ENCODE results near the gene SHTN1.

- TF ChIP-seq POLR2A (IDR thresholded peaks at IDR 0.05) (no peak), POLR2AphosphoS5 (IDR thresholded peaks at IDR 0.05) (no peak), EP300 (IDR thresholded peaks at IDR 0.05; ENCODE audit: low read depth) (no peak)
- TF ChIP-seq, protein P1, sequence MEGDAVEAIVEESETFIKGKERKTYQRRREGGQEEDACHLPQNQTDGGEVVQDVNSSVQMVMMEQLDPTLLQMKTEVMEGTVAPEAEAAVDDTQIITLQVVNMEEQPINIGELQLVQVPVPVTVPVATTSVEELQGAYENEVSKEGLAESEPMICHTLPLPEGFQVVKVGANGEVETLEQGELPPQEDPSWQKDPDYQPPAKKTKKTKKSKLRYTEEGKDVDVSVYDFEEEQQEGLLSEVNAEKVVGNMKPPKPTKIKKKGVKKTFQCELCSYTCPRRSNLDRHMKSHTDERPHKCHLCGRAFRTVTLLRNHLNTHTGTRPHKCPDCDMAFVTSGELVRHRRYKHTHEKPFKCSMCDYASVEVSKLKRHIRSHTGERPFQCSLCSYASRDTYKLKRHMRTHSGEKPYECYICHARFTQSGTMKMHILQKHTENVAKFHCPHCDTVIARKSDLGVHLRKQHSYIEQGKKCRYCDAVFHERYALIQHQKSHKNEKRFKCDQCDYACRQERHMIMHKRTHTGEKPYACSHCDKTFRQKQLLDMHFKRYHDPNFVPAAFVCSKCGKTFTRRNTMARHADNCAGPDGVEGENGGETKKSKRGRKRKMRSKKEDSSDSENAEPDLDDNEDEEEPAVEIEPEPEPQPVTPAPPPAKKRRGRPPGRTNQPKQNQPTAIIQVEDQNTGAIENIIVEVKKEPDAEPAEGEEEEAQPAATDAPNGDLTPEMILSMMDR (IDR thresholded peaks at IDR 0.05) = no peak
Observed at GRCh38 chr10:116944911-116945310, 60.1 kb downstream of the SHTN1 start.
